ENCODE results near the gene MED20. TPM values are rescaled to one million over a fixed set of nuclear protein-coding genes. Genes with fewer than 3 reads are reported as not detected.

Gene MED20
- total RNA-seq, 1 experiment from 2014 or later = 26.4 TPM

DNA sequence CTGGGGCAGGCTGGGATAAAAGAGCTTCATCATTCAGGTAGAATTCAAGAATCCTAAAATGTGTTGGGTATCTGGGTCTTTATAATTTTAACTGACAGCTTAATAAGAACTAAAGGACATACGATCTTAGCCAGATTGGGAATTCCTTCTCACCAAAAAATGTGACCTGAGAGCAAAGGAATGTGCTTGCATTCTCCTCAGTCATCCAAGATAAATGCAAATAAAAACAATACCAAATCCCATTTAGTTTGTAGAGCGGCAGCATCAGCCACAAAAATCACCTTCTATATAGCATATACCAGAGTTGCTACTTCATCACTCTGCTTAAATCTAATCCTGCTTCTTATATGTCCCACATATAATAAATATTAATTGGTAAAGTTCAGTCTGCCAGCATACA lies 42.7 kb downstream of the MED20 start:
- Histone ChIP-seq H3K9ac (ENCODE audit: low read length) (no peak overlapping the region), H3K36me3 (ENCODE audit: control insufficient read depth in 1 of 2, insufficient read depth in 2 of 2, low read length in 2 of 2) (no peaks in the 10 kb centered on the region), H3K4me3 (replicated peaks in 1 of 2; ENCODE audit: low read depth in 1 of 2, low read length in 2 of 2) (no peak overlapping the region), H3K9me3 (ENCODE audit: control insufficient read depth in 1 of 2, insufficient read depth in 1 of 2, low read depth in 1 of 2, low read length in 2 of 2) (no peaks in the 10 kb centered on the region), H3K27me3 (ENCODE audit: insufficient read depth, low read length) (no peaks in the 10 kb centered on the region), H3K79me2 (ENCODE audit: insufficient read depth, low read length) (no peaks in the 10 kb centered on the region), H3K4me1 (ENCODE audit: control insufficient read depth in 1 of 2, insufficient read depth in 2 of 2, low read length in 2 of 2) (no peaks in the 10 kb centered on the region), H4K20me1 (ENCODE audit: insufficient read depth) (no peaks in the 10 kb centered on the region), H3K9me2 (ENCODE audit: insufficient read depth) (no peaks in the 10 kb centered on the region), H2AFZ (ENCODE audit: low read depth, low read length, poor library complexity, severe bottlenecking) (no peak overlapping the region), H3K4me2 (ENCODE audit: low read length) (no peak overlapping the region), H3K27ac (ENCODE audit: low read depth, low read length) (no peak overlapping the region)
- RAD21 ChIA-PET (ENCODE audit: low non-redundant PET in 1 of 2, low total read pairs in 2 of 2, uncharacterized antibody in 2 of 2, unreplicated experiment in 2 of 2) = no interaction called here
- TF ChIP-seq YY1 (IDR thresholded peaks at IDR 0.05; ENCODE audit: extremely low read depth, insufficient replicate concordance, low read depth, low read length) (no peak), CBX3 (IDR thresholded peaks at IDR 0.05; ENCODE audit: low read depth) (no peak), JUND (IDR thresholded peaks at IDR 0.05) (no peak), SP1 (IDR thresholded peaks at IDR 0.05; ENCODE audit: low read depth) (no peak), ELF1 (IDR thresholded peaks at IDR 0.05; ENCODE audit: borderline replicate concordance, low read depth) (no peak), POLR2A (IDR thresholded peaks at IDR 0.05; ENCODE audit: borderline replicate concordance, extremely low read depth, insufficient read depth, insufficient read length) (no peak), ZFX (IDR thresholded peaks at IDR 0.05) (no peak), FOSL1 (IDR thresholded peaks at IDR 0.05; ENCODE audit: low read depth) (no peak), EZH2phosphoT487 (IDR thresholded peaks at IDR 0.05; ENCODE audit: borderline replicate concordance) (no peak), EGR1 (IDR thresholded peaks at IDR 0.05; ENCODE audit: low read depth) (no peak), CEBPB (IDR thresholded peaks at IDR 0.05; ENCODE audit: low read depth) (no peak), SRF (IDR thresholded peaks at IDR 0.05; ENCODE audit: low read depth) (no peak), EZH2 (IDR thresholded peaks at IDR 0.05) (no peak), RAD21 (IDR thresholded peaks at IDR 0.05; ENCODE audit: low read depth) (no peak), POLR2AphosphoS5 (IDR thresholded peaks at IDR 0.05; ENCODE audit: low read depth, low read length) (no peak), SIN3A (IDR thresholded peaks at IDR 0.05; ENCODE audit: low read depth) (no peak)
- TF ChIP-seq, protein P1, sequence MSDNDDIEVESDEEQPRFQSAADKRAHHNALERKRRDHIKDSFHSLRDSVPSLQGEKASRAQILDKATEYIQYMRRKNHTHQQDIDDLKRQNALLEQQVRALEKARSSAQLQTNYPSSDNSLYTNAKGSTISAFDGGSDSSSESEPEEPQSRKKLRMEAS (IDR thresholded peaks at IDR 0.05) = no peak
- TF ChIP-seq, protein P2, sequence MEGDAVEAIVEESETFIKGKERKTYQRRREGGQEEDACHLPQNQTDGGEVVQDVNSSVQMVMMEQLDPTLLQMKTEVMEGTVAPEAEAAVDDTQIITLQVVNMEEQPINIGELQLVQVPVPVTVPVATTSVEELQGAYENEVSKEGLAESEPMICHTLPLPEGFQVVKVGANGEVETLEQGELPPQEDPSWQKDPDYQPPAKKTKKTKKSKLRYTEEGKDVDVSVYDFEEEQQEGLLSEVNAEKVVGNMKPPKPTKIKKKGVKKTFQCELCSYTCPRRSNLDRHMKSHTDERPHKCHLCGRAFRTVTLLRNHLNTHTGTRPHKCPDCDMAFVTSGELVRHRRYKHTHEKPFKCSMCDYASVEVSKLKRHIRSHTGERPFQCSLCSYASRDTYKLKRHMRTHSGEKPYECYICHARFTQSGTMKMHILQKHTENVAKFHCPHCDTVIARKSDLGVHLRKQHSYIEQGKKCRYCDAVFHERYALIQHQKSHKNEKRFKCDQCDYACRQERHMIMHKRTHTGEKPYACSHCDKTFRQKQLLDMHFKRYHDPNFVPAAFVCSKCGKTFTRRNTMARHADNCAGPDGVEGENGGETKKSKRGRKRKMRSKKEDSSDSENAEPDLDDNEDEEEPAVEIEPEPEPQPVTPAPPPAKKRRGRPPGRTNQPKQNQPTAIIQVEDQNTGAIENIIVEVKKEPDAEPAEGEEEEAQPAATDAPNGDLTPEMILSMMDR (IDR thresholded peaks at IDR 0.05 in 2 of 3, conservative IDR thresholded peaks at IDR 0.05 in 1 of 3; ENCODE audit: borderline replicate concordance in 1 of 3, insufficient read depth in 1 of 3, low read depth in 2 of 3, low read length in 2 of 3) = no peak
- TF ChIP-seq, protein P3, sequence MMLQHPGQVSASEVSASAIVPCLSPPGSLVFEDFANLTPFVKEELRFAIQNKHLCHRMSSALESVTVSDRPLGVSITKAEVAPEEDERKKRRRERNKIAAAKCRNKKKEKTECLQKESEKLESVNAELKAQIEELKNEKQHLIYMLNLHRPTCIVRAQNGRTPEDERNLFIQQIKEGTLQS (IDR thresholded peaks at IDR 0.05) = no peak
- TF ChIP-seq, protein P4, sequence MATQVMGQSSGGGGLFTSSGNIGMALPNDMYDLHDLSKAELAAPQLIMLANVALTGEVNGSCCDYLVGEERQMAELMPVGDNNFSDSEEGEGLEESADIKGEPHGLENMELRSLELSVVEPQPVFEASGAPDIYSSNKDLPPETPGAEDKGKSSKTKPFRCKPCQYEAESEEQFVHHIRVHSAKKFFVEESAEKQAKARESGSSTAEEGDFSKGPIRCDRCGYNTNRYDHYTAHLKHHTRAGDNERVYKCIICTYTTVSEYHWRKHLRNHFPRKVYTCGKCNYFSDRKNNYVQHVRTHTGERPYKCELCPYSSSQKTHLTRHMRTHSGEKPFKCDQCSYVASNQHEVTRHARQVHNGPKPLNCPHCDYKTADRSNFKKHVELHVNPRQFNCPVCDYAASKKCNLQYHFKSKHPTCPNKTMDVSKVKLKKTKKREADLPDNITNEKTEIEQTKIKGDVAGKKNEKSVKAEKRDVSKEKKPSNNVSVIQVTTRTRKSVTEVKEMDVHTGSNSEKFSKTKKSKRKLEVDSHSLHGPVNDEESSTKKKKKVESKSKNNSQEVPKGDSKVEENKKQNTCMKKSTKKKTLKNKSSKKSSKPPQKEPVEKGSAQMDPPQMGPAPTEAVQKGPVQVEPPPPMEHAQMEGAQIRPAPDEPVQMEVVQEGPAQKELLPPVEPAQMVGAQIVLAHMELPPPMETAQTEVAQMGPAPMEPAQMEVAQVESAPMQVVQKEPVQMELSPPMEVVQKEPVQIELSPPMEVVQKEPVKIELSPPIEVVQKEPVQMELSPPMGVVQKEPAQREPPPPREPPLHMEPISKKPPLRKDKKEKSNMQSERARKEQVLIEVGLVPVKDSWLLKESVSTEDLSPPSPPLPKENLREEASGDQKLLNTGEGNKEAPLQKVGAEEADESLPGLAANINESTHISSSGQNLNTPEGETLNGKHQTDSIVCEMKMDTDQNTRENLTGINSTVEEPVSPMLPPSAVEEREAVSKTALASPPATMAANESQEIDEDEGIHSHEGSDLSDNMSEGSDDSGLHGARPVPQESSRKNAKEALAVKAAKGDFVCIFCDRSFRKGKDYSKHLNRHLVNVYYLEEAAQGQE (IDR thresholded peaks at IDR 0.05; ENCODE audit: low read depth) = no peak
- CTCF ChIA-PET = no interaction called here
- DNase-seq (ENCODE audit: low read depth, low spot score) (no peak), ATAC-seq (no peak)
- POLR2A ChIA-PET = no interaction called here
- intact Hi-C loops (cut with micrococcal nuclease) = no loop called here
- no TSS peak for BruUV-seq (replicated peaks)
